Gastroesophageal sphincter (tissue), 3 donors: ENCODE measurements around the gene YEATS2.

Experiments
- EP300 ChIP-seq: sonication (generic); formaldehyde crosslinking; IDR thresholded peaks from one replicate; pipeline ENCODE4 v1.6.1; 2017; ENCODE audit warnings: antibody characterized with exemption, mild to moderate bottlenecking
- POLR2A ChIP-seq, 2 donors: fragments of 450-650 bp; IDR thresholded peaks; one replicate each; pipeline ENCODE4 v1.6.1; 2017; ENCODE audit warnings: antibody characterized with exemption in 2 of 2, mild to moderate bottlenecking in 2 of 2, moderate library complexity in 1 of 2
- POLR2AphosphoS5 ChIP-seq: sonication (generic); formaldehyde crosslinking; IDR thresholded peaks from one replicate; pipeline ENCODE4 v1.6.1; 2017; ENCODE audit warnings: antibody characterized with exemption
- TF ChIP-seq, protein P1 (sequence below), 4 experiments: fragments of 200-600 bp in 2 of 4; fragments of 450-650 bp in 2 of 4; sonication (generic) in 1 of 4; IDR thresholded peaks; one replicate each; pipeline ENCODE4 v1.5.1; 2017 to 2019; ENCODE audit warnings: antibody characterized with exemption in 4 of 4, mild to moderate bottlenecking in 2 of 4, moderate library complexity in 2 of 4

DNA sequence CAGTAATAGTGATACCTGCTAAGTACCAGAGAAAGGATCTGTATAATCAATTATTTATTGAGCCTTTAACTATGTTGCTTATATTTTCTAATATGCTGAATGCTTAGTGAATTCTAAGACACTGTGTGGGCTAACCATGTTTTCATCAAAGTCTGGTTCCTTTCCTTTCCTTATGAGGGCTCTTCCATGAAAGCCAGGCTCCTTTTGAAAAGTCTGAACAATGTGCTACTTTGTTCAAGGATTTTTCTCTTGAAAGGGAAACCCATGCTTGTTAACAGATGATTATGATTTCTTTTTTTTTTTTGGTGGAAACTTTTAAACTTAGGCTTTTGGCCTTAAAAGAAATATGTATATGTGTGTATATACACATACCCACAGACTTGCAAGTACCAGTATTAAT lies 17.0 kb downstream of the YEATS2 start:
- TF ChIP-seq POLR2A (IDR thresholded peaks at IDR 0.05), result no peak
- TF ChIP-seq, protein P1, sequence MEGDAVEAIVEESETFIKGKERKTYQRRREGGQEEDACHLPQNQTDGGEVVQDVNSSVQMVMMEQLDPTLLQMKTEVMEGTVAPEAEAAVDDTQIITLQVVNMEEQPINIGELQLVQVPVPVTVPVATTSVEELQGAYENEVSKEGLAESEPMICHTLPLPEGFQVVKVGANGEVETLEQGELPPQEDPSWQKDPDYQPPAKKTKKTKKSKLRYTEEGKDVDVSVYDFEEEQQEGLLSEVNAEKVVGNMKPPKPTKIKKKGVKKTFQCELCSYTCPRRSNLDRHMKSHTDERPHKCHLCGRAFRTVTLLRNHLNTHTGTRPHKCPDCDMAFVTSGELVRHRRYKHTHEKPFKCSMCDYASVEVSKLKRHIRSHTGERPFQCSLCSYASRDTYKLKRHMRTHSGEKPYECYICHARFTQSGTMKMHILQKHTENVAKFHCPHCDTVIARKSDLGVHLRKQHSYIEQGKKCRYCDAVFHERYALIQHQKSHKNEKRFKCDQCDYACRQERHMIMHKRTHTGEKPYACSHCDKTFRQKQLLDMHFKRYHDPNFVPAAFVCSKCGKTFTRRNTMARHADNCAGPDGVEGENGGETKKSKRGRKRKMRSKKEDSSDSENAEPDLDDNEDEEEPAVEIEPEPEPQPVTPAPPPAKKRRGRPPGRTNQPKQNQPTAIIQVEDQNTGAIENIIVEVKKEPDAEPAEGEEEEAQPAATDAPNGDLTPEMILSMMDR (IDR thresholded peaks at IDR 0.05), result no peak
- TF ChIP-seq EP300, result no peak
- TF ChIP-seq POLR2AphosphoS5, result no peak
